GM19467 (cell line): ENCODE measurements around the gene SLC16A7.
"Not testable (repeated sequence)": the region's sequence is repeated elsewhere in the genome, so short reads cannot be mapped to it uniquely, and the experiment has no call there.

Experiments
- ATAC-seq: cut with Tn5 transposase; IDR thresholded peaks from one replicate; pipeline ENCODE4 v1.9.1; 2021; ENCODE audit warnings: mild to moderate bottlenecking, moderate library complexity; ENCODE audit not compliant: unreplicated experiment

Gene SLC16A7

DNA sequence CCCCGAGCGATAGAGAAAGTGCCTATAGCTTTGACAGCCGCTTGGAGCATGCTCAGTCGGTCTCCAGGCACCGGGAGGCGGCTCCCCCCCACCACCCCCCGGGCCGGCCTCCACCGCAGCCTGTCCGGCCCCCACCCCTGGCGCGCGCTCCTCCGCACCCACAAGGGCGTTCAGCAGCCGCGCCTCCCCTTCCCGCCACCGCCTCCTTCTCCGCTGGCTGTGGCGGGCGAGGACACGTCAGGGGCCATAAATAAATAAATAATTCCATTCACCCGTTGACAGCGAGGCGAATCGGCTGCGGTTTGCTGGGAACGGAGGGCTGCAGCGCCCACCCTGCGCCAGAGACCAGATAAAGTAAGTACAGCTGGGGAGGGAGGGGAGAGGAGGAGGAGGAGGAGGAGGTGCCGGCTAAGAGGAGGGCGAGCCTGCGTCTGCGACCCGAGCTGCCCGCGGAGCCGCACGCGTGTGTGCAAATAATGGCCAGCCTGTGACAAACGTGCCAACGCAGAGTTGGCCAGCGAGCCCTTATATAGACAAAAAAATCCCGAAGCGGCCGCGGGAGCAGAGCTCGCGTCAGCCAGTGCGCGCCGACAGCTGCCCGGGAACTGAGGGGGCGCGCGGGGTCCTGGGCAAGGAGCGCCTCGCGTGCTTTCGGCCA, at the start of gene SLC16A7:
Gene SLC16A7 (plus strand): TSS at position 147 of the 658 bp plus-strand sequence. CDS start 108,773 bp downstream, outside the sequence.
- peak; percentile 59 for ATAC-seq

DNA sequence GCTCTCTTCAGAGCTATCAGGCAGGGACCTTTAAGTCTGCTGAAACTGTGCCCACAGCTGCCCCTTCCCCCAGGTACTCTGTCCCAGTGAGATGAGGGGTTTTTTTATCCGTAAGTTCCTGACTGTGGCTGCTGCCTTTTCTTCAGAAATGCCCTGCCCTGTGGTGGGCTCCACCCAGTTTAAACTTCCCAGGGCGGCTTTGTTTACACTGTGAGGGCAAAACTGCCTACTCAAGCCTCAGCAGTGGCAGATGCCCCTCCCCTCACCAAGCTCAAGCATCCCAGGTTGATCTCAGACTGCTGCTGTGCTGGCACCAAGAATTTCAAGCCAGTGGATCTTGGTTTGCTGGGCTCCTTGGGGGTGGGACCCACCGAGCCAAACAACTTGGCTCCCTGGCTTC, 46.9 kb upstream of the SLC16A7 start:
- ATAC-seq = no peak

GRCh38 chr12:59559696-59560095, 36.1 kb upstream of the SLC16A7 start:
- no peak for ATAC-seq

- no peak for ATAC-seq
Measured at GRCh38 chr12:59570145-59570544, 25.7 kb upstream of the SLC16A7 start.

GRCh38 chr12:59574406-59574805, 21.4 kb upstream of the SLC16A7 start:
- no peak for ATAC-seq

DNA sequence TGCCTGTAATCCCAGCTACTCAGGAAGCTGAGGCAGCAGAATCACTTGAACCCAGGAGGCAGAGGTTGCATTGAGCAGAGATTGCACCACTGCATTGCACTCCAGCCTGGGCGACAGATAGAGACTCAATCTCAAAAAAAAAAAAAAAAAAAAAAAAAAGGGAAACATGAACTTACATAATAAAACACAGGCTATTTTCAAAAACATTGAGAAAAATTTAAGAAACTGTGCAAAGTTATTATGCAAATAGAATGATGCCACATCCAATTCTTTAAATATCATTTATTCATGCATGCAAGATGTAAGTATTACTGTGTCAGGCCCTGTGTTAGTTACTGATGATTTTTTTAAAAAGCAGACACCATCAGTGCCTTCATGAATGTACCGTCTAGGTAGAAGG, 20.0 kb upstream of the SLC16A7 start:
- ATAC-seq = no peak

GRCh38 chr12:59578254-59578653, 17.6 kb upstream of the SLC16A7 start:
- no peak for ATAC-seq

DNA sequence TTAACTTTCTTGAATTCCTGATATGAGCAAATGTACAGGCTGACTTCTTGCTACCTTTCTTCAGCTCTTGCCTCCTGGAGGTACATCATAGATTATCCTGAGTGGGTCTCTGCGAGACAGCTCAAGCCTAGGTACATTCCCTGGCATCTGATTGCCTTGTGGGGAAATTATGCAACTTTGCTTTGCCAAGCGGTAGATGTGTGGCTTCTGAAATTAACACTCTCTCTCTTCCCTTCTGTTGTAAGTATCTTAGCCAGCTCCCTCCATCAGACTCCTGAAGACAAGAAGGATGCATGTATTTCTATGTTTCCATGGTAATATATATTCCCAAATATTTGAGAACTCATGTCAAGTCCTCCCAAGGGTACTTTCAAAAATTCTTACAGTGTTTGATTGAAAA, 16.2 kb upstream of the SLC16A7 start:
- ATAC-seq = no peak

DNA sequence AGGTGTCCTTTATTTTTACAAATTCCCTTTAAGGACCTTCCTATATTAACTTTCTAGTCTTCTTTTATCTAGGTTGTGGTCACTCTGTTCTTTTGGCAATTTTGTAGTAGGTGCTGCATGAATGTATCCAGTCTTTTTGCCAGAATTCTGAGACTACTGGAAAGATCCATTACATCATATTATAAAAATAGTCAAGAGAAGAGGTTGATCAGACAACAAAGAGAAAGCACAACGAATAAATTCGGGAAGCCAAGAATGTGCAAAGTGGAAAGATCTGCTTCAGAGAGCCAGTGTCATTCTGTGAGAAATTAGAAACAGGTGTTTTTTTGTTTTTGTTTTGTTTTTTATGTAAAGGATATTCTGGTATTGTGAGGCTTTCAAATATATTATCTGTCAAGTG, 15.8 kb upstream of the SLC16A7 start:
- ATAC-seq = no peak

- no peak for ATAC-seq
Measured at GRCh38 chr12:59583003-59583712, 12.7 kb upstream of the SLC16A7 start.

DNA sequence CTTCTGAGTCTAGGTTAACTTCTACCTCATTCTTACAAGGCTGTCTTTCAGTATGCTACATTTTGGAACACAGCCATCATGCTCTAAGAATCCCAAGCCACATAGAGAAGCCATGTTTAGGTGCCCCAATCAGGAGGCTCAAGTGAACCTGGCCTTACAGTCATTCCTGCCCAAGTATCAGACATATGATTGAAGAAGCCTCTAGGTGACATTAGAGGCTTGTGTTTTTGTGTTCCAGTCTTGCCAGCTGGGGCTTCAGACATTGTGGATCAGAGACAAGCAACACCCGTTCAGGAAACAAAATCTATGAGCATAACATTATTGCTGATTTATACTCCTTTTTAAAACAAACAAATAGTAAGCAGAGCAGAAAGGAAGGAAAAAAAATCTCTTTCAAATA, 8.1 kb upstream of the SLC16A7 start:
- ATAC-seq = no peak

GRCh38 chr12:59593761-59594160, 2.1 kb upstream of the SLC16A7 start:
- ATAC-seq = no peak

DNA sequence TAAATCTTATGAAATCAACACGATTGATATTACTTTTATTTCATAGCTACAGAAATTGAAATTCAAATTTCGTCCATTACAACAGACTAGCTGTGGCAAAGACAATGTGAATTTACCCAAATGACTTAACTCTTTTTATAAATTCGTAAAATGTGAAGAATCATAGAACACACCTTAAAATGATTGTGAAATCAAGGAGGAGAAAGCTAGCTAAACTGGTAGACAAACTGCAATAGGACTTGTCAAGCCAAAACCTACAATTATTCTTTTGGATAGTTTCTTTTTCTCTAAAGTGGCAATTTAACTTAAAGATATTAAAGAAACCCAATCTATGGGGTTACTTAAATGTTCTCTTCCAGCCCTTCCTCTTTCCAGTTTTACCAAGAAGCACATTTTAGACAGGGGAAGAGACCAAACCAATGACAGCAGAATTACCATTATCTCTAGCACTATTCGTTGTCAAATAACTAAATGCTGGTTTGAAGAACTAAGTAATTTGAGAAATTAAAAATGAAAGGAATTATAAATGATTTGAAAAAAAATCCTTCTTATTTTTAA, 807 bp upstream of the SLC16A7 start:
- ATAC-seq = no peak

DNA sequence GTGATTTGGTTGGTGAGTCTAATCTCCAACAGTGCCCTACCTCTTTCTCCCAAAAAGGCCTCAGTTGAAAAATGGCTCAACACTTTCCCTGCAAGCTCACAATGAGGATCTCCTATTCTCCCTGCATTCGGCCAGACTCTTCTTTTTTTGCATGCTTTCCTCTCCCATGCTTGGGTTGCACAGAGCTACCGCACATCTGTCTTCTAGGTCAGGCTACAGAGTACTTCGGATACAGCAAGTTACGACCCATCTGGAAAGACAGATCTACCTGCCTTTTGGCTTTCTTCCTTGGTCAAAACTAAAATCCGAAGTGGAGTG, 305 bp upstream of the SLC16A7 start:
- no peak for ATAC-seq

DNA sequence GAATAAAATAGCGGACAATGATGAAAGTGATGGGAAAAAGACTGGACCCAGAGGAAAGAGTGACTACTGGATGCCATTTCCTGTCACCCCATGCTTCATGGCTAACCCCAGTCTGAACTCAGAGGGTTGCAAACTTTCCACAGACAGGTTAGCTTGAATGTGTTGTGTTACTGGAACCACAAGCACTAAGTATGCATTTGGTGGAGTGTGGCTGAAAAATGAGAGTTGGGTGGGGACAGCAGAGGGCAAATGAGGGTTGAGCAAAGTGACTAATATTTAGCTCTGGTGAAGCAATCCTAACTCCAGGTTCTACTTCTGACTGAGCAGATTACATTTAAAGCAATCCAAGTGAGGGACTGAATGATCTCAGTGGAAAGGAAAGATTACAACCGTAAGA, 1.6 kb downstream of the SLC16A7 start:
- peak; percentile 35 for ATAC-seq

DNA sequence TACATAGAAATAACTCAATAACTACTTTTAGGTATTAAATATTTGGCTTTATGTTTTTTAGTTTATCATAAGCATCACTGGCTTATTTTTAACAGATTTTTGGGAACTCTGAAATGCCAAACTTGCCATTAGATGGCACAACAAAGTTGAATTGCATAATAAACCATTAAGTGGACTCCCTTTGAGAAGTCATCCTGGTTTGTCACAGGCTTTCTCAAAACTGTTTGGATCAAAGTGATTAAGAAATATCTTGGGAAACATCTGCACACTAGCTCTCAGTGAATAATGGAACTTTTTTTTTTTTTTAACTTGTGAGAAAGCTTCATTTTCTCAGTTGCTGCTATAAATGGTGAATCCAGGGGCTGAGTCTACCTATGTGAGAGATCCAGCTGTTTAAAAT, 4.3 kb downstream of the SLC16A7 start:
- ATAC-seq = no peak

DNA sequence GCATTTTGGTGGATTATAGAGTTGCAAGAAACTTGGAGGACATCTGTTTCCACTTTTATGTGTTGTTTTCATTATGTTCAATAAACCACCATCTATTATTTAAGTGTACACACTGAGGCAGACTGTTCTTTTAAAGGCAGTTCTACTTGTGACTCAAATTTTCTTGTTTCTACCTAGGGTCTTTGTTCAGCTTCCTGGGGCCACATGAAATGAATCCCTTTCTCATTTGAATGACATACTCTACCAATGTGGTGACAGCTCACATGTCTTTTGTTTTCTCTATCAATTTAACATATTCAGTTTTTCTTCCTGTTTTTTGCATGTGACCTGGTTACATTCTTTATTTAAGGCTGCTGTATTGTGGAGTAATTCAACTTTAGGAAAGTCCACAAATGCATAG, 7.9 kb downstream of the SLC16A7 start:
- ATAC-seq = no peak

GRCh38 chr12:59612823-59613434, 17.1 kb downstream of the SLC16A7 start:
- not testable (repeated sequence) for ATAC-seq

DNA sequence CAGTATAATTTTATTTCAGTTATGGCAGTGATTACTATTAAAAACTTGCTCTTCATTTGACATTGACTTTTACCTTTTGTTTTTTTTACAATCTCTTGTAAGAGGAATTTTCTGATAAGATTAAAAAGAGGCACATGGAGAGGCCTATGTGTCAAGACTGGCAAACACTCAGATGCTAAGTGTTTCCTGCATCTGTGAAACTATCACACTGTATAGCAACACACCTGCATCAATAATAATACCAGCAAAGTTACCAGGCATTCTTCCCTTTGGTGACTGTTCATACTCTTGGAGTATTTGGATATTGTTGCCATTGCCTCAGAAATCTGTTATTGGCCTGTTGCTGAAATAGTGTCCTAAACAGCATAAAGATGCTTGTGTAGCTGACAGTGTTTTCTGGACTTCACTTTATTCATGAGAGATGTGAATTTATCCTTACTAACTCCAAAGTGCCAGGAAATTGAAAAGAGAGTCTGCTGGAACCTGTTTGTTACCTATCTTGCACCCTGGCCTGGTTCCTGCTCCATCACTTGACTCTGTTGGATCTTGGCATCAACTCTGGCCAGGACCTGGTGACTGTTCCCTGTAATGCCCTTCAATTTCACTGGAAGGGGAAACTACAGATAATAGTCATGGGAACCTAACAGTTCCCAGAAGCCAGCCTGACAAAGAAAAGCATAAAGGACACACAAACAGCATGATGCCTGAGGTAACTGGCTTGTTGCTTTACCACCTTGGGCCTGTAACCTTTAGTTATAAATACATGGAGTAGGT, 19.8 kb downstream of the SLC16A7 start:
- ATAC-seq = no peak

- ATAC-seq = no peak
Measured at GRCh38 chr12:59619461-59620240, 23.8 kb downstream of the SLC16A7 start.

GRCh38 chr12:59620326-59620725, 24.5 kb downstream of the SLC16A7 start:
- ATAC-seq = no peak
